ENCODE data around the gene PDXP.

DNA sequence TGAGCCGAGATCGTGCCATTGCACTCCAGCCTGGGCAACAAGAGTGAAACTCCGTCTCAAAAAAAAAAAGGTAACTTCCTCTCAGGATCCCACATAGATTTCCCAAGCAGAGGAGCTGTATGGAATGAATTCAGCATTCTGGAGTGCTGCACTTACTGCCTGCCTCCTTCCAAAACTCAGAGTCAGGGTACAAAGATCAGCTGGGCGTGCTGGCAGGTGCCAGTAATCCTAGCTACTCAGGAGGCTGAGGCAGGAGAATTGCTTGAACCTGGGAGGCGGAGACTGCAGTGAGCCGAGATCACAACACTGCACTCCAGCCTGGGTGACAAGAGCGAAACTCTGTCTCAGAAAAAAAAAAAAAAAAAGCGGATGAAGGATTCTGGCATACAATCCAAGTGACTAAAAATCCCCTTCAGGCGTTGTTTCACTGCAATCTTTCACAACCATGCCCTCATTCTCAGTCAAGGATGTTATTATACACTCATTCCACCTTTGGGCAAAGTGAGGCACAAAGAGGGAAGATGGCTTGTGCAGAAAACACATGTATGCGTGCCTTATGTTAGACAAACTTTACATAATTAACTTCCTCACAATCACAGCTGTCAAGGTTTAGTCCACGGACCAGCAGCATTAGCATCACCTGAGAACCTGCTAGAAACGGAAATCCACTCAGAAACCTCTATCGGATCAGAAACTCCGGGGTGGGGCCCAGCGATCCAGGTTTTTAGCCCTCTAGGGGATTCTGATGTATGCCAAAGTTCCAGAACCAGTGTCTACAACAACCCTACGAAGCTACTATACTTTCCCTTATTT is 26.5 kb downstream of the PDXP start:
- TF ChIP-seq, protein P1, sequence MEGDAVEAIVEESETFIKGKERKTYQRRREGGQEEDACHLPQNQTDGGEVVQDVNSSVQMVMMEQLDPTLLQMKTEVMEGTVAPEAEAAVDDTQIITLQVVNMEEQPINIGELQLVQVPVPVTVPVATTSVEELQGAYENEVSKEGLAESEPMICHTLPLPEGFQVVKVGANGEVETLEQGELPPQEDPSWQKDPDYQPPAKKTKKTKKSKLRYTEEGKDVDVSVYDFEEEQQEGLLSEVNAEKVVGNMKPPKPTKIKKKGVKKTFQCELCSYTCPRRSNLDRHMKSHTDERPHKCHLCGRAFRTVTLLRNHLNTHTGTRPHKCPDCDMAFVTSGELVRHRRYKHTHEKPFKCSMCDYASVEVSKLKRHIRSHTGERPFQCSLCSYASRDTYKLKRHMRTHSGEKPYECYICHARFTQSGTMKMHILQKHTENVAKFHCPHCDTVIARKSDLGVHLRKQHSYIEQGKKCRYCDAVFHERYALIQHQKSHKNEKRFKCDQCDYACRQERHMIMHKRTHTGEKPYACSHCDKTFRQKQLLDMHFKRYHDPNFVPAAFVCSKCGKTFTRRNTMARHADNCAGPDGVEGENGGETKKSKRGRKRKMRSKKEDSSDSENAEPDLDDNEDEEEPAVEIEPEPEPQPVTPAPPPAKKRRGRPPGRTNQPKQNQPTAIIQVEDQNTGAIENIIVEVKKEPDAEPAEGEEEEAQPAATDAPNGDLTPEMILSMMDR (IDR thresholded peaks at IDR 0.05; ENCODE audit: low read length), result no peak
- TF ChIP-seq EZH2 (optimal IDR thresholded peaks at IDR 0.05; ENCODE audit: low read depth, low read length) (no peak), EZH2phosphoT487 (IDR thresholded peaks at IDR 0.05; ENCODE audit: low read length) (no peak)
